IPS DF 4.7 (cell line): ENCODE data around the gene PHF2.
"Not testable (repeated sequence)": the region's sequence is repeated elsewhere in the genome, so short reads cannot be mapped to it uniquely, and the experiment has no call there.

ENCODE experiments used
- DNase-seq: peaks from one replicate; pipeline ENCODE4 v3.0.0-alpha.2; 2013; ENCODE audit warnings: low spot score; ENCODE audit errors: extremely low read depth

PHF2 gene

GRCh38 chr9:93665637-93666438 lies 89.5 kb downstream of the PHF2 start:
- no peak for DNase-seq

GRCh38 chr9:93666439-93666784 lies 90.0 kb downstream of the PHF2 start:
- DNase-seq: not testable (repeated sequence)

GRCh38 chr9:93667006-93667405 lies 90.6 kb downstream of the PHF2 start:
- no peak for DNase-seq

DNA sequence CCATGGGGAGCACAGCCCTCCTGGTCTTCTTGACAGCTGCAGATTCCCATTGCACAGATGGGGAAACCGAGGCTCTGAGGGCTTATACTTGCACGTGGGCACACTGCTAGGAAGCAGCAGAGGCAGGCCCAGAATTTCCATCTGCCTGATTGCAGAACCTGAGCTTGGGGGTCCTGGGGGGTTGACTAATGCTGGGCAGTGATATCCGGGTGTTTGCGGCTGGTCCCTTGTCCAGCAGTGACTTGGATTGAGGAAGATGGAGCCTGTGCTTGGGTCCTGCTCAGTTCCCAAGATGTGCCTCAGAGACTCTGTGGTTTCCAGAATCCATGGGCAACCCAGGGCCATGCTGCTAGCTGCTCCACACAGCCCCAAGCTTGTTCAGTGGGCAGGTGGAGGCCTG lies 91.2 kb downstream of the PHF2 start:
- DNase-seq: no peak

DNA sequence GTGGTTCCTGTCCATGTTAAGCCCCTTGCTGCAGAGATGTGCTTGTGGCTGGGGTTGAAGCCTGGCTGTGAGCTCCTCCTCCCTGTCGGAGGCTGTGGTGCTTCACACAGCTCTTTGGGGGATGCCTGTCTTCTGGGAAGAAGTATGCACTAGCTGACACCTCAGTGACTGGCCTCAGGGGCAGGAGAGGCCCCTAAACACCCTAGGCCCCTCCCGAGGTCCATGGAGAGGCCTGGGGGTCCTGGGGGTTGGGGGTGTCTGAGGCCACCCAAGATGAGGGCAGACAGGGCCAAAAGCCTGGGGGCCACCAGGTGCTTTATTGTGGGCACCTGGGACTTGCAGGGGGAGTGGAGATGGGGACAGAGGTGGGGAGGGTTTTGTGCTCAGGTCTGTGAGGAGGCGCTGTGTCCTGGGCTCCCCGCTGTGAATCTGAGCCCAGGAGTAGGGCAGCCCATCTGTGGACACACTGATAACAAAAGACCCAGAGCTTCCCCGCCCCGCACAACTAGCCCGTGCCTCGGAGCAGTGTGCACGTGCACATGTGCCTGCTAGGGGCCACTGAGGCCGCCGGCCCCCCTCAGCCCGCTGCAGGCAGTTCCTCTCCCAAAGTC lies 92.0 kb downstream of the PHF2 start:
- DNase-seq: no peak

DNA sequence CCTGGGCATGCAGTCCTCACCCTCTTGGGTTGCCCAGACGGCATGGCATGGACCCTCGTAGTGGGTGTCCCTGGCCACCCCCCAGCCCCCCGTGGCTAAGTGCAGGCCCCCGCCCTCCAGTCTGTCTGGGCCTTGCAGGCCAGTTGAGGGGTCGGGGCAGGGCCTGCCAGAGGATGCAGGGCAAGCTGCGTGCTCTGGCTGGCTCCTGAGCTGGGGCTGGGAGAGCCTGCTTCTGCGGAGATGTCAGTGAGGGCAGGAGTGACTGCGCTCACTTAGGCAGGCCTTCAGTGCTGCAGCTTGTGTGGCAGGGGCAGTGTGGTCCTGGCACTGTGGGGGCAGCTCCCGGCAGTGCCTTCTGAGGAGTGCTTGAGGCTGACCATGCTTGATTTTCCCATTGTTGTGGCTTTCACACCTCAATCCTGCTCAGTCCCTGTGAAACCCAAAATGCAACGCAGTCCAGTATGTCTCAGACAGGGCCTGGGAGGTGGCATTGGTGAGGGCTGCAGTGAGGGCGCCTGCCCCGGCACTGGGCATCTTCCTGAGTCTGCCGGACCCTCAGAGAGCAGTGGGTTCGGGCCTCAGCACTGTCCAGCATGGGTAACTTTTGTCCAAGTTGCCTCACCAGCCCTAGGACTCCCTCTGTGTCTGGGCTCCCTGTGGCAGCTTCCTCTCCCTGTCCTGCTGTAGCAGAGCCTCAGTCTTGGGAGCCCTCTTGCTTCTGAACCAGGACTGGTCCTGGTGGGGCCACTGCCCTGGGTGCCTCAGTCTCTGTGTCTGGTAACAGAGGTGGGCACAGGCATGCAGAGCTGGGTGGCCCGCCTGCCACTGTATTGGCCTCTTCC lies 93.0 kb downstream of the PHF2 start:
- no peak for DNase-seq

- DNase-seq: no peak
These were observed 93.5 kb downstream of the PHF2 start for GRCh38 chr9:93669958-93670207.

DNA sequence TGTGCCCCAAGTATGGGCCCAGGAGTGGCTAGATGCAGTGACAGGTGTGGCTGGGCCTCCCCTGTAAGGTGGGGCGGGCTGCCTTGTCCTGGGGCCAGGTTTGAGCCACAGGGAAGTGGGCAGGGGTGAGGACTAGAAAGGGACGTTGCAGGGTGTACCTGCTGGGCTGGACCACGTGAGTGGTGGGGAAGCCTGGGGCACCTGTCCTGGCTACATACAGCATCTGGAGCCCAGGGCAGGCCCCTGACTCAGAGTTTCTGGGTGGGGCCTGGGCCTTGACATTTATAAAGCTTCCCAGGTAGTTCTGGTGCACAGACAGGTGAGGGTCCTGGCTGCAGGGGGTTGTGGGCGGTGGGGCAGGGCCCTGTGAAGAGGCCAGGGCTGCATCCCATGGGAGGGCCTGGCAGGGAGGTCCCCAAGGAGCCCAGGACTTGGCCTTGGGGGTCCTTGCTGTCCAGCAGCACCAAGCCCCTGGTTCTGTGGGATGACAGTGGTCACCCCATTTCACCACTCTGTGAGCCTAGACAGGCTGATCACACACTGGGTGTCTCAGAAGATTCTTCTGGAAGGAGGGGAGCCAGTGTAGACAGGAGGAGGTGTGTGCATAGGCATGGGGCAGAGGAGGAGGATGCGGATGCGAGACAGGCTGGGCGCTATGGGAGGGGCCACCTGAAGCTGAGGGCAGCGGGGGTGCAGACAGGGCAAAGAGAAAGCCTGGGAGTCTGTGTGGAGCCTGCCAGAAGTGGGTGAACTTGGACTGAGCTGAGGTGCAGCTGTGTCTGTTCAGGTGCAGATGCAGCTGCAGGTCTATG lies 94.0 kb downstream of the PHF2 start:
- DNase-seq: no peak

DNA sequence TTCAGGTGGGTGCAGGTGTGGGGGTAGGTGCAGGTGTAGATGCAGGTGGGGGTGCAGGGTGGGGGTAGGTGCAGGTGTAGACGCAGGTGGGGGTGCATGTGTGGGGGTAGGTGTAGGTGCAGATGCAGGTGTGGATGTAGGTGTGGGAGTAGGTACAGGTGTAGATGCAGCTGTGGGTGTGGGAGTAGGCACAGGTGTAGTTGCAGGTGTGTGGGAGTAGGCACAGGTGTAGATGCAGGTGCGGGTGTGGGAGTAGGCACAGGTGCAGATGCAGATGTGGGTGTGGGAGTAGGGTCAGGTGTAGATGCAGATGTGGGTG lies 94.6 kb downstream of the PHF2 start:
- no peak for DNase-seq

DNA sequence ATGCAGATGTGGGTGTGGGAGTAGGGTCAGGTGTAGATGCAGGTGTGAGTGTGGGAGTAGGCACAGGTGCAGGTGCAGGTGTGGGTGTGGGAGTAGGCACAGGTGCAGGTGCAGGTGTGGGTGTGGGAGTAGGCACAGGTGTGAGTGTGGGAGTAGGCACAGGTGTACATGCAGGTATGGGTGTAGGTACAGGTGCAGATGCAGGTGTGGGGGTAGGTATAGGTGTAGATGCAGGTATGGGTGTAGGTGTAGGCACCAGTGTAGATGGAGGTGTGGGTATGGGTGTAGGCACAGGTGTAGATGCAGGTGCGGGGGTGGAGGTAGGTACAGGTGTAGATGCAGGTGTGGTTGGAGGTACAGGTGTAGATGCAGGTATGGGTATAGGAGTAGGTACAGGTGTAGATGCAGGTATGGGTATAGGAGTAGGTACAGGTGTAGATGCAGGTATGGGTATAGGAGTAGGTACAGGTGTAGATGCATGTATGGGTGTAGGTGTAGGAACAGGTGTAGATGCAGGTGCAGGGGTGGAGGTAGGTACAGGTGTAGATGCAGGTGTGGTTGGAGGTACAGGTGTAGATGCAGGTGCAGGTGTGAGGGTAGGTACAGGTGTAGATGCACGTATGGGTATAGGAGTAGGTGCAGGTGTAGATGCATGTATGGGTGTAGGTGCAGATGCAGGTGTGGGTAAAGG lies 96.1 kb downstream of the PHF2 start:
- DNase-seq: not testable (repeated sequence)

DNA sequence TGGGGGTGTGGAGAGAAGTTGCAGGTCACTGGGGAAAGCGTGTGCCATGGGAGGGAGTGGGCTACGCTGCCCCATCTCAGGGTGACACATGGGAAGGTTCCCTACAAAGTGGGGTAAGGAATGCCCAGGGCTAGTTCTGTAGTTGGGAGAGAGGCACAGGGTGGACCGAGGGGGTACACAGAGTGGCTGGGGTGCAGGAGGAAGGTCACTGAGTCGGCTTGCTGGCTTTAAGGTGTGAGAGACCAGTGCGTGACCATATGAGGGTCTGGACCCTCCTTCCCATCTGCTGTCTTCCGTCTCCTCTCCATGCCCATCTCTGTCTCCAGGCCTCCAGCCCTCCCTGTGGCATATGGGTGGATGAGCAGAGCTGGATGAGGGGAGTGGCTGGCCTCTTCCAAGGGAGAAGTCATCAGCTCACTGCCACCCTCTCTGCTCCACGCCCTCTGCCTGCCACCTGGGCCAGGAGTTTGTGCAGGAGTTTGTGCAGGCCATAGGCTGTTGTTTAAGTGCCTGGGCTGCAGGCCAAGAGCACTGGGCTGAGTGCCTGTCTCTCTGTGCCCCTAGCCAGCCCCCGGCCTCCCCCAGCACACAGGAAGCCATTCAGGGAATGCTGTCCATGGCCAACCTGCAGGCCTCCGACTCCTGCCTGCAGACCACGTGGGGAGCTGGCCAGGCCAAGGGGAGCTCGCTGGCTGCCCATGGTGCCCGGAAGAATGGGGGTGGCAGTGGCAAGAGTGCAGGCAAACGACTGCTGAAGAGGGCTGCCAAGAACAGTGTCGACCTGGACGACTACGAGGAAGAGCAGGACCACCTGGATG lies 96.8 kb downstream of the PHF2 start:
- no peak for DNase-seq

DNA sequence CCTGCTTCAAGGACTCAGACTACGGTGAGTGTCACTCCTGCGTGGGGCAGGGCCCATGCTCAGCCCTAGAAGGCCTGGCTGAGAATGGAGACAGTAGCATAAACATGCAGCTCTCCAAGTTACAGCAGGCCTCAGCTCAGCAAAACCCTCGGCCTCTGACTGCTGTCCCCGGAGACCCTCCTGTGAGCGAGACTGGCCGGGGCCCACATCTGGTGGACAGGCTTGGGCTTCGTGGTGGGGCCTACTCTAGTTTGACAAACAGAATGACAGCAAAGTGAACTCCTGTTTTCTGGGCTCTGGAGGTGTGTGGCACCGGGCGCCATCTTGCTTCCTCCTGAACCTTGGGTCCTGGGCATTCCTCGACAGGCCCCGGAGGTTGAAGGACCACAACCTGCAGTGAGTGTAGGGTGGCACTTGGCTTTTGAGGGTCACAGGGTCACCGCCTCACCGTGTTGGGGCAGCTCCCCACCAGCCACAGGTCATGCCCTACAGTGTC lies 97.5 kb downstream of the PHF2 start:
- DNase-seq: no peak

DNA sequence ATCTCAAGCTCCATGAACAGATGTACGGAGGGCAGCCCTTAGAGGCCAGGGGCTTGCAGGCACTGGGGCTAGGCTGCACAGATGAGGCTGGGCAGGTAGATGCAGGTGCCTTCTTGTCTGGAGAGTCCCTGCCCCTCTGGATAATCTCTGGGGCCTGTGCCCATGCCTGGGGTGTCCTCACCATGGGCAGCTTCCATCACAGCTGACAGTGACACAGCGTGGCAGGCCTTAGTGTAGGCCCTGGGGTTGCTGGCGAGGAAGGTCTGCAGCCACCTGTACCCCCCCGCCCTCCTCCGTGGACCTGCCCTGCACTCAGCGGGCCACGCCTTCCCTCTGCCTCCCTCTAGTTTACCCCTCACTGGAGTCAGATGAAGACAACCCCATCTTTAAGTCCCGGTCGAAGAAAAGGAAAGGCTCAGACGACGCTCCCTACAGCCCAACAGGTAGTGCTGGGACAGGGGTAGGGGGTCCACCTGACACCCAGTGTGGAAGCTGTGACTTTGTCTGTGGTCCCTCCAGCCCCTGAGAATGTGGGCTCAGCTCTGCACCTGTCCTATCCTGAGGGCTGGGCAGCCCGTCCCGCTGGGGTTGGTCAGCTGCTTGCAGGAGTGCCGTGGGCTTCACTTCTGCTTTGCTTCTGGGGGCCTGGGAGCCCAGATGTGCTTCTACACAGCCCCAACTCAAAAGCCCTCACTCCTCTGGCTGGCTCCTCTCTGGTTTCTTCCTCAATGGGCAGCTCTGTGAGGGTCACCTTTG lies 98.4 kb downstream of the PHF2 start:
- DNase-seq: no peak

GRCh38 chr9:93675336-93676150 lies 99.2 kb downstream of the PHF2 start:
- no peak for DNase-seq

- DNase-seq: no peak
These were observed 100.1 kb downstream of the PHF2 start for GRCh38 chr9:93676310-93677047.

DNA sequence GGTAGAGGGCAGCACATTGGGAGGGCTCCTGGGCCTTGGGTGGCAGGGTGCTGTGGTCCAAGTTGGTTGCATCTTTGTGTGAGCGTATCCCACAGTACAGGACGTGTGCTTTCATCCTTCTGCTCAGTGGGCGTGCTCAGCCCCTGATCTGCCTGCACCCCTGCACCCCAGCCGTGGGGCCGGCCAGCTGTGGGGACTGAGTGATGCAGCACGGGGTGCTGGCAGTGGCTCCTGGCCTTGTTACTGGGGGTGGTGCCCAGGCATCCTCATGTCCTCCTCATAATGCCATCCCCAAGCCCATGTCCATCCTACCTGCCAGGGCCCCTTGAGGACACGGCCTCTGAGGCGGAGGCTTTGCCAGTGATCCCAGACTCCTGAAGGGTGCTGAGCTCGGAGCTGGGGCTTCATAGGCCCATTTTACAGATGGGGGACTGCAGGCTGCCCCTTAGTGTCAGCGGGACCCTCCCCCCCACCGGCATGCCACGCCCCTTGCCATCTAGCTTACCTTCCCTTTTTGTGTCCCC lies 100.7 kb downstream of the PHF2 start:
- DNase-seq: no peak

DNA sequence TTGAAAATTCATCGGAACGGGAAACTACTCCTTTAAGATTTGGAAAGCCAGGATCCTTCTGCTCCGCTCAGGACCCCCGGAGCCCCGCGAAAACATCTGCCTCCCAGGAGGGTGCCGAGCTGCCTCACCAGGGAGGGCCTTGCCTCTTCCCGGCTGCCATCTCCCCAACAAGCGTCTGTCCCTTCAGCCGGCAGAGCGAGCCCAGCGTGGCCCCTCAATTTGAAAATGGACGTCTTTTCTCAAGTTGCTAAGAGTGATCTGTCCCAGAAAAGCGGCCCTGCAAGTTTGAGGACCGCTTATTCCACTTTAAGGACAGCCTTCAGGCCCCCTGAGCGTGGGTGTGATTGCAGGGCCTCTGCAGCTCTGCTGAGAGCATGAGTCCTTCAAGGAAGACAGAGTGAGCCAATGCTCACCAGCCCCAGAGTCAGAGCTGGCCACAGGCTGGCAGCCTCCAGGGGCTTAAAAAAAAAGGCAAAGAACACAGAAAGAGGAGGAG lies 101.3 kb downstream of the PHF2 start:
- DNase-seq: no peak
